GM12878 (cell line): ENCODE measurements around the gene PRR16. TPM values are rescaled to one million over a fixed set of nuclear protein-coding genes. Genes with fewer than 3 reads are reported as not detected.

Experiments
- ATAC-seq: fragments of 200-7000 bp; cut with Tn5 transposase; 3 replicates; pipeline ENCODE4 v1.9.1; 2020; ENCODE audit warnings: mild to moderate bottlenecking, moderate library complexity
- BruUV-seq: library from RNA; stranded (reverse); fragments of 400-500 nt; replicated peaks from 2 replicates; lab custom pipeline; 2021; lab: Mats Ljungman, UMichigan
- CTCF ChIA-PET: fragments of 300-600 bp; sonication (Branson Sonifier 250); formaldehyde crosslinking; extraction: SDS; loops from one replicate; lab custom pipeline; 2021; ENCODE audit warnings: inconsistent platforms; lab: Yijun Ruan, JAX
- POLR2A ChIA-PET: fragments of 350-600 bp; formaldehyde crosslinking; extraction: SDS; loops from one replicate; lab custom pipeline; 2021; ENCODE audit warnings: inconsistent platforms; lab: Charles Lee
- RAD21 ChIA-PET: fragments of 300-600 bp; sonication (Branson Sonifier 250); formaldehyde crosslinking; loops from one replicate; lab custom pipeline; 2023; ENCODE audit warnings: antibody characterized with exemption; ENCODE audit not compliant: unreplicated experiment; lab: Charles Lee
- SMC1A ChIA-PET: fragments of 300-600 bp; sonication (Branson Sonifier 250); formaldehyde crosslinking; loops from one replicate; lab custom pipeline; 2023; ENCODE audit not compliant: unreplicated experiment, uncharacterized antibody; lab: Charles Lee
- DNase-seq: peaks from one replicate; pipeline ENCODE4 v3.0.0-alpha.2; 2011; ENCODE audit warnings: low read depth, low spot score
- FAIRE-seq: peaks from 3 replicates; lab custom pipeline; 2011; peaks lifted over from hg19 to GRCh38; lab: Jason Lieb, UNC
- H2AFZ ChIP-seq: 2 replicates; pipeline ENCODE4 v1.6.0; 2011; ENCODE audit warnings: low read depth, low read length, control low read depth; ENCODE audit not compliant: control insufficient read depth
- H3K27ac ChIP-seq: 2 replicates; pipeline ENCODE4 v1.5.1; 2011; ENCODE audit warnings: control low read depth; ENCODE audit not compliant: control insufficient read depth, insufficient read depth
- H3K27me3 ChIP-seq, 2 experiments: replicated peaks in 1 of 2; 2 replicates each; pipeline versions ENCODE4 v1.6.0 to v1.6.1; 2011; ENCODE audit warnings: low read length in 1 of 2; ENCODE audit not compliant: control insufficient read depth in 2 of 2, insufficient read depth in 2 of 2
- H3K36me3 ChIP-seq, 2 experiments: 2 replicates each; pipeline ENCODE4 v1.5.1; 2011; ENCODE audit warnings: low read length in 1 of 2; ENCODE audit not compliant: control insufficient read depth in 2 of 2, insufficient read depth in 2 of 2
- H3K4me1 ChIP-seq: 2 replicates; pipeline ENCODE4 v1.6.1; 2011; ENCODE audit warnings: mild to moderate bottlenecking, low read length, moderate library complexity, mixed read lengths; ENCODE audit not compliant: control insufficient read depth, insufficient read depth
- H3K4me2 ChIP-seq: 2 replicates; pipeline ENCODE4 v1.6.0; 2011; ENCODE audit warnings: control low read depth; ENCODE audit not compliant: control insufficient read depth, insufficient read depth
- H3K4me3 ChIP-seq: fragments of 200-600 bp; sonication (generic); 2 replicates; pipeline ENCODE4 v1.5.1; 2016
- H3K79me2 ChIP-seq: 2 replicates; pipeline ENCODE4 v1.6.0; 2011; ENCODE audit warnings: low read length; ENCODE audit not compliant: control insufficient read depth, insufficient read depth
- H3K9ac ChIP-seq: 2 replicates; pipeline ENCODE4 v1.8.0; 2011; ENCODE audit warnings: low read length, control low read depth, mixed read lengths; ENCODE audit not compliant: control insufficient read depth, insufficient read depth
- H3K9me3 ChIP-seq: replicated peaks from 3 replicates; pipeline ENCODE4 v1.5.1; 2011; ENCODE audit warnings: mild to moderate bottlenecking, low read length; ENCODE audit not compliant: control insufficient read depth, insufficient read depth
- H4K20me1 ChIP-seq: 2 replicates; pipeline ENCODE4 v1.6.0; 2011; ENCODE audit not compliant: control insufficient read depth, insufficient read depth
- BACH1 ChIP-seq: fragments of 450-650 bp; IDR thresholded peaks from 2 replicates; pipeline ENCODE4 v1.6.1; 2017; ENCODE audit warnings: mild to moderate bottlenecking, borderline replicate concordance
- E4F1 ChIP-seq: fragments of 450-650 bp; IDR thresholded peaks from 2 replicates; pipeline ENCODE4 v1.6.1; 2018; ENCODE audit warnings: borderline replicate concordance, mild to moderate bottlenecking; ENCODE audit not compliant: partially characterized antibody
- EGR1 ChIP-seq, 2 experiments: IDR thresholded peaks; 1 replicate in 1 of 2; 2 replicates in 1 of 2; pipeline ENCODE4 v1.6.1; 2011 to 2012; ENCODE audit warnings: low read depth in 2 of 2, low read length in 2 of 2, borderline replicate concordance in 1 of 2, mild to moderate bottlenecking in 1 of 2, moderate library complexity in 1 of 2
- EP300 ChIP-seq, 2 experiments: fragments of 150-350 bp in 1 of 2; IDR thresholded peaks; 2 replicates each; pipeline ENCODE4 v1.6.1; 2011 to 2012; ENCODE audit warnings: low read depth in 2 of 2, low read length in 2 of 2, borderline replicate concordance in 1 of 2, improper control_type of control experiment in 1 of 2, inconsistent platforms in 1 of 2; ENCODE audit not compliant: control insufficient read depth in 1 of 2
- EZH2 ChIP-seq: IDR thresholded peaks from 2 replicates; pipeline ENCODE4 v1.6.1; 2012; ENCODE audit warnings: low read depth, mild to moderate bottlenecking, control low read depth, inconsistent platforms, low read length, borderline replicate concordance; ENCODE audit not compliant: control insufficient read depth
- IRF4 ChIP-seq: IDR thresholded peaks from 2 replicates; pipeline ENCODE4 v1.6.1; 2011; ENCODE audit warnings: low read depth, low read length
- JUNB ChIP-seq: IDR thresholded peaks from 2 replicates; pipeline ENCODE4 v1.6.1; 2016; ENCODE audit warnings: antibody characterized with exemption, mild to moderate bottlenecking
- MXI1 ChIP-seq: fragments of 150-350 bp; IDR thresholded peaks from 2 replicates; pipeline ENCODE4 v1.6.1; 2011; ENCODE audit warnings: low read depth, mild to moderate bottlenecking, inconsistent platforms, low read length, improper control_type of control experiment
- NFYB ChIP-seq: IDR thresholded peaks from 2 replicates; pipeline ENCODE4 v1.6.1; 2011; ENCODE audit warnings: low read depth, mild to moderate bottlenecking, low read length, improper control_type of control experiment, moderate library complexity; ENCODE audit not compliant: insufficient read depth
- POLR2AphosphoS5 ChIP-seq: IDR thresholded peaks from 2 replicates; pipeline ENCODE4 v1.6.1; 2011; ENCODE audit warnings: mild to moderate bottlenecking, low read length, inconsistent platforms
- PRDM15 ChIP-seq: fragments of 450-650 bp; formaldehyde crosslinking; IDR thresholded peaks from 2 replicates; pipeline ENCODE4 v1.4.0; 2020; ENCODE audit warnings: mild to moderate bottlenecking, moderate library complexity
- RAD21 ChIP-seq: IDR thresholded peaks from 2 replicates; pipeline ENCODE4 v1.6.1; 2011; ENCODE audit warnings: mild to moderate bottlenecking, low read depth, low read length, moderate library complexity; ENCODE audit not compliant: insufficient read depth
- RBBP5 ChIP-seq: fragments of 200-600 bp; sonication (generic); conservative IDR thresholded peaks from 2 replicates; pipeline ENCODE4 v1.6.1; 2016
- SIN3A ChIP-seq: IDR thresholded peaks from 2 replicates; pipeline ENCODE4 v1.6.1; 2012; ENCODE audit warnings: low read depth, low read length, improper control_type of control experiment
- SIX5 ChIP-seq: IDR thresholded peaks from 2 replicates; pipeline ENCODE4 v1.6.1; 2011; ENCODE audit warnings: mild to moderate bottlenecking, low read depth, low read length, moderate library complexity; ENCODE audit not compliant: severe bottlenecking
- TCF12 ChIP-seq: IDR thresholded peaks from 2 replicates; pipeline ENCODE4 v1.6.1; 2011; ENCODE audit warnings: low read depth, mild to moderate bottlenecking, low read length
- WGBS: methylation state at CpG from one replicate; pipeline ENCODE4 v1.1.6; 2016; ENCODE audit warnings: low lambda C conversion rate; ENCODE audit not compliant: insufficient replicate concordance, insufficient coverage; ENCODE audit errors: missing lambda C conversion rate; 5-methylcytosine and 5-hydroxymethylcytosine counted together
- in situ Hi-C: fragments of 300-500 bp; cut with MboI; formaldehyde crosslinking; loops from 9 replicates; pipeline ENCODE4 v1.14.3; 2018; ENCODE audit warnings: mixed read lengths
- intact Hi-C: fragments of 100-400 bp; cut with micrococcal nuclease; formaldehyde crosslinking; loops from one replicate; pipeline ENCODE4 v1.14.2; 2022; ENCODE audit not compliant: unreplicated experiment
- polyA plus RNA-seq, 11 experiments: library from polyadenylated mRNA; depleted of rRNA in 4 of 11; unstranded in 6 of 11; stranded (reverse) in 5 of 11; fragments of >200 nt; fragmentation: Nextera tagmentation in 4 of 11; fragmentation: Illumina TruSeq in 1 of 11; extraction: Ambion mirVana in 4 of 11; extraction: Trizol in 1 of 11; gene quantifications; 1 replicate in 1 of 11; 2 replicates in 10 of 11; pipeline versions ENCODE4 v1.2.1 to v1.2.3, GENCODE V29; 2011 to 2016; ENCODE audit warnings: inconsistent platforms in 2 of 11, missing spikeins in 2 of 11, low read depth in 1 of 11
- total RNA-seq, 4 experiments: library from RNA; depleted of rRNA in 3 of 4; stranded (reverse); fragments of >200 nt in 3 of 4; fragmentation: Illumina TruSeq in 1 of 4; extraction: Trizol in 1 of 4; gene quantifications; 2 replicates each; pipeline versions ENCODE4 v1.2.1 to v1.2.3, GENCODE V29; 2013 to 2021

The PRR16 gene
- total and polyA plus RNA-seq, 10 of the 15 experiments (the other 5 are each of a cell fraction or from before 2014, with no cell fraction given), result not detected

DNA sequence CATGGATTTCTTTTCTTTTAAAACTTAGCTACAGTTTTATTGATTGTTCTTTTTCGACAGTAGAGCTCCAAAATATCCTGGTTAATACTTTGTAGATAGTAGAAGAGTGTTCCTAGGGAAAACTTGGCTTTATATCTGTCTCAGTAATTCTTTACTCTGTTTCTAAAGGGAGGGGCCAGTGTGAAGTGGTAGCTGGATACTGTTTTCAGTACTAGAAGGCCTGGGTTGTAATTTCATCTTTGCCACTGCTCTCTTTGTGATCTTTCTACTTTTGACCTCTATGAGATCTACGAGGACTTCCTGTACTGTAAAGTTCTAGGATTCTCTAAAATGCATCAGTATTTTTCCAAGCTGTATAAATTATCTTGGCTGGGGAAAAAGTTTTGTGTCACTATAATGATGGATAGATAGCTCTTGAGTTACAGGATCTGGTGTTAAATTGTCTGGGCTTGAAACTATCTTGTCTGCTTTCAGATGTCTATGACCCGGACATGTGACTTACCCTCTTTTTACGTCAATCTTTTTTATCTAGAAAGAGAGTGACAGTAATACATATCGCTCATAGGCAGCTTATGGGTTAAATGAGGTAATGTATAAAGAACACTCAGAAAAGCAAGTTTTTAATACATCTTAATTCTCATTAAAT is 53.6 kb downstream of the PRR16 start:
- FAIRE-seq, result no peak

More for the DNA sequence above, 53.6 kb downstream of the PRR16 start:
- POLR2A ChIA-PET, result no interaction called here
- Histone ChIP-seq H2AFZ (no peak overlapping the region), H3K9me3 (no peaks in the 10 kb centered on the region), H3K4me2 (no peak overlapping the region), H3K79me2 (no peaks in the 10 kb centered on the region), H3K4me3 (no peak overlapping the region), H3K36me3 (no peaks in the 10 kb centered on the region), H4K20me1 (no peaks in the 10 kb centered on the region), H3K27ac (no peak overlapping the region), H3K9ac (no peak overlapping the region), H3K27me3 (no peaks in the 10 kb centered on the region), H3K4me1 (no peaks in the 10 kb centered on the region)
- CTCF ChIA-PET, result no interaction called here
- DNase-seq, result no peak
- TF ChIP-seq EGR1 (IDR thresholded peaks at IDR 0.05; ENCODE audit: borderline replicate concordance in 1 of 2, low read depth in 2 of 2, low read length in 2 of 2), result no peak
- TF ChIP-seq TCF12, result no peak
- no peak for TF ChIP-seq SIX5
- TF ChIP-seq E4F1, result no peak
- no peak for TF ChIP-seq SIN3A
- TF ChIP-seq RAD21, result no peak
- no peak for TF ChIP-seq PRDM15
- TF ChIP-seq POLR2AphosphoS5, result no peak
- no peak for TF ChIP-seq RBBP5
- no peak for TF ChIP-seq EP300 (IDR thresholded peaks at IDR 0.05; ENCODE audit: borderline replicate concordance in 1 of 2, control insufficient read depth in 1 of 2, low read depth in 2 of 2, low read length in 2 of 2)
- no peak for TF ChIP-seq NFYB
- no peak for TF ChIP-seq JUNB
- TF ChIP-seq BACH1, result no peak
- TF ChIP-seq MXI1, result no peak
- TF ChIP-seq IRF4, result no peak
- TF ChIP-seq EZH2, result no peak
- in situ Hi-C loops, result no loop called here
- SMC1A ChIA-PET, result interaction anchor here (0.7 kb wide), 1 partner anchor 12 kb away, joined by 3 read pairs; no protein-coding TSS in a partner anchor
- no peak for ATAC-seq
- intact Hi-C loops, result no loop called here
- 12% methylated on average over 5 of the region's 5 CpGs for WGBS
- RAD21 ChIA-PET, result no interaction called here
- no TSS peak for BruUV-seq
